K562 (cell line): Measurements from ENCODE around the gene EOMES. TPM values are rescaled to one million over a fixed set of nuclear protein-coding genes. Genes with fewer than 3 reads are reported as not detected.

Experiments used
- ATAC-seq: fragments of 200-7000 bp; cut with Tn5 transposase; 3 replicates; pipeline ENCODE4 v1.9.1; 2020; ENCODE audit warnings: moderate library complexity
- BruUV-seq: library from RNA; stranded (reverse); fragments of 400-500 nt; replicated peaks from 2 replicates; lab custom pipeline; 2021; lab: Mats Ljungman, UMichigan
- CTCF ChIA-PET: fragments of 300-600 bp; formaldehyde crosslinking; extraction: SDS; loops from one replicate; lab custom pipeline; 2021; ENCODE audit warnings: low intra/inter-chr PET ratio; lab: Yijun Ruan, JAX
- POLR2A ChIA-PET: fragments of 300-600, 350-650 bp; sonication (Branson Sonifier 250); formaldehyde crosslinking; extraction: SDS; loops from one replicate; lab custom pipeline; 2021; ENCODE audit warnings: antibody characterized with exemption, inconsistent platforms; lab: Yijun Ruan, JAX
- DNase-seq, 4 experiments: peaks; one replicate each; pipeline versions ENCODE4 v3.0.0 to v3.0.0-alpha.2; 2011 to 2018; ENCODE audit warnings: low spot score in 3 of 4, mixed read lengths in 3 of 4; ENCODE audit errors: extremely low read depth in 1 of 4
- FAIRE-seq: peaks from 2 replicates; lab custom pipeline; 2011; peaks lifted over from hg19 to GRCh38; lab: Jason Lieb, UNC
- H2AFZ ChIP-seq: 2 replicates; pipeline ENCODE4 v1.6.0; 2011; ENCODE audit warnings: low read depth, low read length, control low read depth, inconsistent platforms
- H3K27ac ChIP-seq: fragments of 200-600 bp; 3 replicates; pipeline ENCODE4 v1.8.0; 2011; ENCODE audit warnings: low read depth, mild to moderate bottlenecking, control low read depth, inconsistent platforms, low read length, moderate library complexity, mixed read lengths; ENCODE audit errors: extremely low read depth
- H3K27me3 ChIP-seq, 2 experiments: fragments of 300-600 bp in 1 of 2; 2 replicates in 1 of 2; 3 replicates in 1 of 2; pipeline versions ENCODE4 v1.6.0 to v1.8.0; 2011; ENCODE audit warnings: inconsistent platforms in 2 of 2, low read length in 2 of 2, mild to moderate bottlenecking in 1 of 2, mixed read lengths in 1 of 2, moderate library complexity in 1 of 2; ENCODE audit not compliant: control insufficient read depth in 2 of 2, insufficient read depth in 2 of 2
- H3K36me3 ChIP-seq: fragments of 300-600 bp; 3 replicates; pipeline ENCODE4 v1.8.0; 2011; ENCODE audit warnings: mild to moderate bottlenecking, low read length, inconsistent platforms; ENCODE audit not compliant: control insufficient read depth, insufficient read depth
- H3K4me1 ChIP-seq, 2 experiments: fragments of 200-600 bp in 1 of 2; replicated peaks in 1 of 2; 2 replicates in 1 of 2; 3 replicates in 1 of 2; pipeline versions ENCODE4 v1.5.1 to v1.8.0; 2011; ENCODE audit warnings: inconsistent platforms in 2 of 2, low read length in 2 of 2, mild to moderate bottlenecking in 1 of 2, mixed read lengths in 1 of 2, moderate library complexity in 1 of 2; ENCODE audit not compliant: control insufficient read depth in 2 of 2, insufficient read depth in 2 of 2
- H3K4me2 ChIP-seq: 2 replicates; pipeline ENCODE4 v1.6.1; 2011; ENCODE audit warnings: low read length, control low read depth, inconsistent platforms, mixed read lengths; ENCODE audit not compliant: insufficient read depth
- H3K4me3 ChIP-seq: fragments of 200-600 bp; sonication (generic), shearing (Covaris generic); 2 replicates; pipeline ENCODE4 v1.5.1; 2016; ENCODE audit warnings: control low read depth, inconsistent platforms
- H3K79me2 ChIP-seq: fragments of 200-600 bp; 3 replicates; pipeline ENCODE4 v1.8.0; 2011; ENCODE audit warnings: low read length, inconsistent platforms; ENCODE audit not compliant: control insufficient read depth, insufficient read depth
- H3K9ac ChIP-seq, 2 experiments: 2 replicates each; pipeline versions ENCODE4 v1.6.0 to v1.6.1; 2011; ENCODE audit warnings: low read depth in 2 of 2, low read length in 2 of 2, control low read depth in 1 of 2, inconsistent platforms in 1 of 2, mild to moderate bottlenecking in 1 of 2, mixed read lengths in 1 of 2; ENCODE audit not compliant: insufficient read depth in 1 of 2
- H3K9me1 ChIP-seq: one replicate; pipeline ENCODE4 v1.6.0; 2011; ENCODE audit warnings: inconsistent platforms, mild to moderate bottlenecking, low read length, moderate library complexity; ENCODE audit not compliant: control insufficient read depth, insufficient read depth
- H3K9me3 ChIP-seq: replicated peaks from 2 replicates; pipeline ENCODE4 v1.5.1; 2011; ENCODE audit warnings: low read depth, low read length, inconsistent platforms; ENCODE audit not compliant: control insufficient read depth, insufficient read depth
- H4K20me1 ChIP-seq: replicated peaks from 2 replicates; pipeline ENCODE4 v1.6.1; 2011; ENCODE audit warnings: low read length, inconsistent platforms, mixed read lengths; ENCODE audit not compliant: control insufficient read depth, insufficient read depth
- BRF2 ChIP-seq: IDR thresholded peaks from 3 replicates; pipeline ENCODE4 v1.6.1; 2011; ENCODE audit warnings: borderline replicate concordance, mild to moderate bottlenecking; ENCODE audit not compliant: insufficient read length, insufficient read depth
- CEBPZ ChIP-seq: fragments of 150-350 bp; IDR thresholded peaks from 2 replicates; pipeline ENCODE4 v1.6.1; 2014; ENCODE audit warnings: low read depth, mild to moderate bottlenecking, low read length, borderline replicate concordance
- CSDE1 ChIP-seq, 2 experiments: fragments of 450-650 bp; IDR thresholded peaks; 2 replicates each; pipeline ENCODE4 v1.6.1; 2016; ENCODE audit warnings: mild to moderate bottlenecking in 1 of 2
- FOS ChIP-seq: IDR thresholded peaks from 3 replicates; pipeline ENCODE4 v1.6.1; 2011; ENCODE audit not compliant: insufficient read length; ENCODE audit errors: extremely low read depth
- HCFC1 ChIP-seq: IDR thresholded peaks from 2 replicates; pipeline ENCODE4 v1.6.1; 2012; ENCODE audit warnings: low read depth, low read length, improper control_type of control experiment
- KLF1 ChIP-seq: fragments of 450-650 bp; IDR thresholded peaks from 2 replicates; pipeline ENCODE4 v1.6.1; 2016; ENCODE audit warnings: missing genetic modification characterization, missing compliant biosample characterization
- PRPF4 ChIP-seq: fragments of 200-400 bp; formaldehyde crosslinking; IDR thresholded peaks from one replicate; pipeline ENCODE4 v1.6.1; 2017; ENCODE audit warnings: low read length, low read depth, mild to moderate bottlenecking; ENCODE audit not compliant: insufficient read depth, poor library complexity, severe bottlenecking
- SIN3B ChIP-seq: fragments of 450-650 bp; IDR thresholded peaks from 2 replicates; pipeline ENCODE4 v1.6.1; 2017; ENCODE audit warnings: low read depth, mild to moderate bottlenecking, moderate library complexity
- TAF15 ChIP-seq: fragments of 200-400 bp; formaldehyde crosslinking; IDR thresholded peaks from 2 replicates; pipeline ENCODE4 v1.6.1; 2017; ENCODE audit warnings: mild to moderate bottlenecking, low read depth, low read length, moderate library complexity
- ZC3H8 ChIP-seq: fragments of 450-650 bp; IDR thresholded peaks from 2 replicates; pipeline ENCODE4 v1.6.1; 2017
- ZNF551 ChIP-seq: fragments of 250-450 bp; sonication (Bioruptor Pico); IDR thresholded peaks from 2 replicates; pipeline ENCODE4 v1.5.0; 2021; ENCODE audit warnings: mild to moderate bottlenecking, moderate library complexity
- ZNF57 ChIP-seq: fragments of 450-650 bp; formaldehyde crosslinking; IDR thresholded peaks from 2 replicates; pipeline ENCODE4 v1.4.0; 2020; ENCODE audit warnings: mild to moderate bottlenecking, moderate library complexity
- WGBS: fragments of 100-300 bp; shearing (Covaris generic); methylation state at CpG from one replicate; pipeline ENCODE4 v1.1.6; 2016; ENCODE audit warnings: low coverage, mixed read lengths; ENCODE audit not compliant: insufficient coverage; ENCODE audit errors: missing lambda C conversion rate; 5-methylcytosine and 5-hydroxymethylcytosine counted together
- in situ Hi-C: fragments of 300-500 bp; cut with MboI; formaldehyde crosslinking; loops from 4 replicates; pipeline ENCODE4 v1.15.0; 2018; ENCODE audit warnings: inconsistent platforms, mixed read lengths
- intact Hi-C: fragments of 100-400 bp; cut with micrococcal nuclease; formaldehyde crosslinking; loops from 2 replicates; pipeline ENCODE4 v1.14.2; 2022
- polyA plus RNA-seq, 8 experiments: library from polyadenylated mRNA; depleted of rRNA in 4 of 8; stranded (reverse) in 5 of 8; unstranded in 3 of 8; fragments of >200 nt; fragmentation: Nextera tagmentation in 2 of 8; fragmentation: Illumina TruSeq in 1 of 8; extraction: Ambion mirVana in 2 of 8; extraction: Trizol in 1 of 8; gene quantifications; 2 replicates each; pipeline versions ENCODE4 v1.2.1 to v1.2.3, GENCODE V29; 2011 to 2014; ENCODE audit warnings: inconsistent platforms in 1 of 8, missing spikeins in 1 of 8
- total RNA-seq, 7 experiments: library from RNA; depleted of rRNA in 6 of 7; stranded (reverse); fragments of >200 nt in 6 of 7; fragmentation: Illumina TruSeq in 2 of 7; extraction: Trizol in 2 of 7; gene quantifications; 2 replicates each; pipeline versions ENCODE4 v1.2.1 to v1.2.3, GENCODE V29; 2011 to 2021; ENCODE audit warnings: low replicate concordance in 1 of 7
- TF ChIP-seq, protein P1 (sequence below): sonication (generic); formaldehyde crosslinking; IDR thresholded peaks from 2 replicates; pipeline ENCODE4 v1.8.1; 2022; ENCODE audit warnings: missing genetic modification reagents

EOMES gene
- total and polyA plus RNA-seq, 9 of the 15 experiments (the other 6 are each of a cell fraction or from before 2014, with no cell fraction given): 0.07 TPM; not detected in 8

- Histone ChIP-seq H3K36me3 (no peaks in the 10 kb centered on the region), H3K4me3 (no peak overlapping the region), H3K4me1 (no peaks in the 10 kb centered on the region), H3K9me1 (no peaks in the 10 kb centered on the region), H3K79me2 (no peaks in the 10 kb centered on the region), H2AFZ (no peak overlapping the region), H3K27ac (no peak overlapping the region), H3K27me3 (peaks cover 6 to 11% of the 10 kb centered on the region in 2 experiments; a peak in 2 of 5 replicates), H3K4me2 (no peak overlapping the region), H4K20me1 (no peaks in the 10 kb centered on the region), H3K9me3 (no peaks in the 10 kb centered on the region), H3K9ac (no peak overlapping the region)
- POLR2A ChIA-PET: no interaction called here
- DNase-seq (no peak), ATAC-seq (no peak), FAIRE-seq (no peak)
- CTCF ChIA-PET: no interaction called here
- in situ Hi-C loops (no loop called here), intact Hi-C loops (no loop called here)
- WGBS: 2% methylated on average over 4 of the region's 4 CpGs
- no TSS peak for BruUV-seq
- TF ChIP-seq SIN3B (no peak), HCFC1 (no peak), KLF1 (tag) (no peak), ZC3H8 (no peak), CSDE1 (IDR thresholded peaks at IDR 0.05) (no peak), BRF2 (no peak), TAF15 (no peak), ZNF551 (CRISPR knock-in tag) (no peak), ZNF57 (CRISPR knock-in tag) (no peak), PRPF4 (no peak), CEBPZ (no peak), FOS (no peak)
- TF ChIP-seq, protein P1, sequence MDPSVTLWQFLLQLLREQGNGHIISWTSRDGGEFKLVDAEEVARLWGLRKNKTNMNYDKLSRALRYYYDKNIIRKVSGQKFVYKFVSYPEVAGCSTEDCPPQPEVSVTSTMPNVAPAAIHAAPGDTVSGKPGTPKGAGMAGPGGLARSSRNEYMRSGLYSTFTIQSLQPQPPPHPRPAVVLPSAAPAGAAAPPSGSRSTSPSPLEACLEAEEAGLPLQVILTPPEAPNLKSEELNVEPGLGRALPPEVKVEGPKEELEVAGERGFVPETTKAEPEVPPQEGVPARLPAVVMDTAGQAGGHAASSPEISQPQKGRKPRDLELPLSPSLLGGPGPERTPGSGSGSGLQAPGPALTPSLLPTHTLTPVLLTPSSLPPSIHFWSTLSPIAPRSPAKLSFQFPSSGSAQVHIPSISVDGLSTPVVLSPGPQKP (CRISPR knock-in tag): no peak
Measured at GRCh38 chr3:27708250-27708649, 13.9 kb downstream of the EOMES start.
